DOHH2 (cell line): ENCODE results near the gene MED13L.

Experiments used
- H3F3A ChIP-seq: fragments of 200-600 bp; sonication (generic), shearing (Covaris generic); 2 replicates; pipeline ENCODE4 v1.6.0; 2016; ENCODE audit warnings: antibody characterized with exemption, mild to moderate bottlenecking; ENCODE audit not compliant: control insufficient read depth, insufficient read depth
- H3K27ac ChIP-seq: fragments of 200-600 bp; sonication (generic); 2 replicates; pipeline ENCODE4 v1.5.1; 2014; ENCODE audit warnings: low read depth, mild to moderate bottlenecking, low read length, moderate library complexity
- H3K27me3 ChIP-seq: fragments of 200-600 bp; sonication (generic); 2 replicates; pipeline ENCODE4 v1.6.1; 2014; ENCODE audit warnings: mild to moderate bottlenecking, low read length, mixed read lengths; ENCODE audit not compliant: control insufficient read depth
- H3K36me3 ChIP-seq: fragments of 200-600 bp; sonication (generic); 2 replicates; pipeline ENCODE4 v1.6.1; 2014; ENCODE audit warnings: mild to moderate bottlenecking, low read length, moderate library complexity, mixed read lengths; ENCODE audit not compliant: control insufficient read depth
- H3K4me1 ChIP-seq: fragments of 200-600 bp; sonication (generic); 2 replicates; pipeline ENCODE4 v1.6.1; 2014; ENCODE audit warnings: mild to moderate bottlenecking, low read length, mixed read lengths; ENCODE audit not compliant: control insufficient read depth
- H3K4me2 ChIP-seq: fragments of 200-600 bp; sonication (generic); 2 replicates; pipeline ENCODE4 v1.6.0; 2014; ENCODE audit warnings: mild to moderate bottlenecking, low read length, moderate library complexity
- H3K4me3 ChIP-seq: fragments of 200-600 bp; sonication (generic); 2 replicates; pipeline ENCODE4 v1.5.1; 2014; ENCODE audit warnings: mild to moderate bottlenecking, low read length, mixed read lengths
- H3K79me2 ChIP-seq: fragments of 200-600 bp; sonication (generic); 2 replicates; pipeline ENCODE4 v1.6.1; 2014; ENCODE audit warnings: mild to moderate bottlenecking, low read length, mixed read lengths; ENCODE audit not compliant: control insufficient read depth
- H3K9me2 ChIP-seq: fragments of 200-600 bp; sonication (generic); replicated peaks from 2 replicates; pipeline ENCODE4 v1.6.1; 2014; ENCODE audit warnings: mild to moderate bottlenecking, low read length, mixed read lengths; ENCODE audit not compliant: control insufficient read depth
- H3K9me3 ChIP-seq: fragments of 200-600 bp; sonication (generic); 2 replicates; pipeline ENCODE4 v1.6.1; 2014; ENCODE audit warnings: antibody characterized with exemption, low read length, mixed read lengths; ENCODE audit not compliant: control insufficient read depth, insufficient read depth
- H4K20me1 ChIP-seq: fragments of 200-600 bp; sonication (generic); 2 replicates; pipeline ENCODE4 v1.6.0; 2014; ENCODE audit warnings: low read depth, mild to moderate bottlenecking, antibody characterized with exemption, low read length, moderate library complexity; ENCODE audit not compliant: control insufficient read depth, insufficient read depth
- EZH2phosphoT487 ChIP-seq: fragments of 200-600 bp; sonication (generic); IDR thresholded peaks from 2 replicates; pipeline ENCODE4 v1.6.1; 2017; ENCODE audit warnings: borderline replicate concordance, mild to moderate bottlenecking, antibody characterized with exemption, low read length, moderate library complexity, mixed read lengths
- TF ChIP-seq, protein P1 (sequence below): fragments of 200-600 bp; sonication (generic); IDR thresholded peaks from one replicate; pipeline ENCODE4 v1.5.1; 2014; ENCODE audit warnings: antibody characterized with exemption, mild to moderate bottlenecking, low read depth, low read length; ENCODE audit not compliant: poor library complexity, severe bottlenecking

MED13L gene

DNA sequence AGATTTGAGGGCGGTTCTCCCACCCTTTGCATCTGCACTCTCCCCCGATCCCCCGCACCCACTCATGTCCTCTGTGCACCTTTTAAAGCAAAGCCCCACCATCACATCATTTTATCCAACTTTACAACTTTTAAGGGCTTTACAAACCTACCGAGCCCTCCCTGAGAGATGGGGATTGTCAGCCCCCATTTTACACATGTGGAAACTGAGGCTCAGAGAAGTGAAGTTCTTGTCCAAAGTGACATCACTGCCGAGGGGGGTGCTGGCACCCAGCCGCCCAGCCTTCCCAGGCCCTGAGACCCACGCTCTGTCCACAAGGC lies 334.2 kb downstream of the MED13L start:
- H3K9me3 ChIP-seq = 0 out of 2 replicates have a peak, but pooled peaks cover 3% of the 10 kb centered on the region
- H3K27ac ChIP-seq = no peak overlapping the region
- no peaks in the 10 kb centered on the region for H3K9me2 ChIP-seq
- H3K4me1 ChIP-seq = no peaks in the 10 kb centered on the region
- no peak for TF ChIP-seq EZH2phosphoT487
- TF ChIP-seq, protein P1, sequence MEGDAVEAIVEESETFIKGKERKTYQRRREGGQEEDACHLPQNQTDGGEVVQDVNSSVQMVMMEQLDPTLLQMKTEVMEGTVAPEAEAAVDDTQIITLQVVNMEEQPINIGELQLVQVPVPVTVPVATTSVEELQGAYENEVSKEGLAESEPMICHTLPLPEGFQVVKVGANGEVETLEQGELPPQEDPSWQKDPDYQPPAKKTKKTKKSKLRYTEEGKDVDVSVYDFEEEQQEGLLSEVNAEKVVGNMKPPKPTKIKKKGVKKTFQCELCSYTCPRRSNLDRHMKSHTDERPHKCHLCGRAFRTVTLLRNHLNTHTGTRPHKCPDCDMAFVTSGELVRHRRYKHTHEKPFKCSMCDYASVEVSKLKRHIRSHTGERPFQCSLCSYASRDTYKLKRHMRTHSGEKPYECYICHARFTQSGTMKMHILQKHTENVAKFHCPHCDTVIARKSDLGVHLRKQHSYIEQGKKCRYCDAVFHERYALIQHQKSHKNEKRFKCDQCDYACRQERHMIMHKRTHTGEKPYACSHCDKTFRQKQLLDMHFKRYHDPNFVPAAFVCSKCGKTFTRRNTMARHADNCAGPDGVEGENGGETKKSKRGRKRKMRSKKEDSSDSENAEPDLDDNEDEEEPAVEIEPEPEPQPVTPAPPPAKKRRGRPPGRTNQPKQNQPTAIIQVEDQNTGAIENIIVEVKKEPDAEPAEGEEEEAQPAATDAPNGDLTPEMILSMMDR = no peak
- no peaks in the 10 kb centered on the region for H3K79me2 ChIP-seq
- H3K4me2 ChIP-seq = no peak overlapping the region
- no peaks in the 10 kb centered on the region for H3K36me3 ChIP-seq
- H3K4me3 ChIP-seq = no peak overlapping the region
- H3F3A ChIP-seq = no peaks in the 10 kb centered on the region
- H4K20me1 ChIP-seq = no peaks in the 10 kb centered on the region
- no peaks in the 10 kb centered on the region for H3K27me3 ChIP-seq

DNA sequence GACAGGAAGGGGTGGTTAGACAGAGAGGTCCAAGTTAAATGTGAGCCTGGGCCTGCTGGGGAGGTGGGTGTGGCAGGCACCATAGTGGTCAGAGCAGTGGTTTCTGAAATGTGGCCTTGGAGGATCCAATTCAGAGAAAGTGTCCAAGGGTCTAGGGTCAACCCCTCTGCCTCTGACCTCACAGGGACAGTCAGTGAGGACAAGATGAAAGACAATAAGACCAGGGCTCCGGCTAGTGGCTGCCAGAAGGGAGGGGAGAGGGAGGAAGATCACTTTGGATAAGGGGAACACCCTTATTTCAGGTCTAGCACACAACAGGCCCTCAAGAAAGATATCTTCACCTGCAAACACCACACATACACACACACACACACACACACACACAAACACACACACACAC lies 335.1 kb downstream of the MED13L start:
- H3K27me3 ChIP-seq = no peaks in the 10 kb centered on the region
- no peaks in the 10 kb centered on the region for H3K79me2 ChIP-seq
- H3K4me3 ChIP-seq = no peak overlapping the region
- H3K9me2 ChIP-seq = no peaks in the 10 kb centered on the region
- H3K4me2 ChIP-seq = no peak overlapping the region
- no peaks in the 10 kb centered on the region for H3K36me3 ChIP-seq
- TF ChIP-seq EZH2phosphoT487 = no peak
- TF ChIP-seq, protein P1 = no peak
- 0 out of 2 replicates have a peak, but pooled peaks cover 3% of the 10 kb centered on the region for H3K9me3 ChIP-seq
- no peak overlapping the region for H3K27ac ChIP-seq
- no peaks in the 10 kb centered on the region for H3K4me1 ChIP-seq
- H3F3A ChIP-seq = no peaks in the 10 kb centered on the region
- H4K20me1 ChIP-seq = no peaks in the 10 kb centered on the region

DNA sequence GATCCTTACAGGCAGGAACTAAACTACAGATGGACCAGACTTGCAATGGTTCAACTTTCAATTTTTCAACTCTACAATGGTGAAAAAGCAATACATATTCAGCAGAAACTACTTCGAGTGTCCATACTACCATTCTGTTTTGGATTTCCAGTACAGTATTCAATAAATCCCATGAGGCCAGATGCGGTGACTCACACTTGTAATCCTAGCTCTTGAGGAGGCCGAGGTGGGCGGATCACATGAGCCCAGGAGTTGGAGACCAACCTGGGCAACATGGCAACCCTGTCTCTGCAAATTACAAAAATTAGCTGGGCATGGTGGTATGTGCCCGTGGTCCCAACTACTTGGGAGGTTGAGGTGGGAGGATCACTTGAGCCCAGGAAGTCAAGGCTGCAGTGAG lies 336.1 kb downstream of the MED13L start:
- Histone ChIP-seq H3K36me3 (no peaks in the 10 kb centered on the region), H3F3A (no peaks in the 10 kb centered on the region), H4K20me1 (no peaks in the 10 kb centered on the region), H3K9me3 (0 out of 2 replicates have a peak, but pooled peaks cover 3% of the 10 kb centered on the region), H3K27me3 (no peaks in the 10 kb centered on the region), H3K27ac (no peak overlapping the region), H3K4me3 (no peak overlapping the region), H3K4me1 (no peaks in the 10 kb centered on the region), H3K9me2 (no peaks in the 10 kb centered on the region), H3K4me2 (no peak overlapping the region), H3K79me2 (no peaks in the 10 kb centered on the region)
- TF ChIP-seq, protein P1 = no peak
- no peak for TF ChIP-seq EZH2phosphoT487
